ENCODE measurements around the gene TULP4. TPM values are rescaled to one million over a fixed set of nuclear protein-coding genes. Genes with fewer than 3 reads are reported as not detected.

The TULP4 gene
- total RNA-seq, 1 donor from 2014 or later, result 252 TPM

DNA sequence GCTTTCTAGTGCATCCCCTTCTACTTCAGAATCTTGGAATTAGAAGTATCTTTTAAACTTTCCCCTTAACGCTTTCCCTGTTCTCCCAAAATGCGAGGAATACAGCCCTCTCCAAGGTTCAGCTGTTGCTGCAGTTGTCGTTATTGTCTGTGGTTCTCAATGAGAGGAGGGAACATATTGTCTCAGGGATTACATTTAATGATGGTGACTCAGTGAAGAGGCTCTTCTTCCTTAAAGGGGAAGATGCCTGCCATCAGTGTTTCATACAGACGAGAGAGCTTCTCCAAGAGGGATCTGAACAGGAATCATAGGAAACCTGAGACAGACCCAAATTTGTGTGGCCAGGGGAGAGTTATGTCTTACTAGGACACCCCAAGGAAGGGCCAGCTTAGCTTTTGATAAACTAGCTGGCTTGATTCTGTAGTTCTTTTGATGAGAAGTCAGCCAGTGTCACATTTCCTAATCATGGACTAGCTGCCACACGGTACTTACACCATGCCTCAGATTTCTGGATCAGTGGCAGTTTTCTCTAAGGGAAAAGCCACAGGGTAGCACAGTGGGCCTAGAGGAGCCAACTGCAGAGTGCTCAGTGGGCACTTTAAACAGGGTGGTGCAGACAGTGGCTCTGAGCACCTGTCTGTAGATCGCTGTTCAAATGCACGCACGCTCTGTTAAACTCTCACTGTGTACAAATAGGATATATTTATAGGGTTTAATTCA is 187.9 kb downstream of the TULP4 start:
- Histone ChIP-seq H3K4me2 (no peak overlapping the region), H3K4me3 (no peak overlapping the region), H3K27me3 (no peaks in the 10 kb centered on the region), H3K9ac (no peak overlapping the region), H2AFZ (replicated peaks) (no peak overlapping the region), H3F3A (ENCODE audit: low read depth) (no peaks in the 10 kb centered on the region), H3K36me3 (no peaks in the 10 kb centered on the region), H4K20me1 (ENCODE audit: low read depth) (no peaks in the 10 kb centered on the region), H3K27ac (no peak overlapping the region), H3K9me3 (ENCODE audit: low read depth) (no peaks in the 10 kb centered on the region), H3K4me1 (peaks cover 10% of the 10 kb centered on the region), H3K79me2 (ENCODE audit: low read depth) (no peaks in the 10 kb centered on the region)
- no peaks in the 10 kb centered on the region for H3K4me1 Mint-ChIP-seq
- H3K9me3 Mint-ChIP-seq, result no peaks in the 10 kb centered on the region
- H3K27me3 Mint-ChIP-seq (ENCODE audit: insufficient read depth, low read depth), result no peaks in the 10 kb centered on the region
- TF ChIP-seq, protein P1, sequence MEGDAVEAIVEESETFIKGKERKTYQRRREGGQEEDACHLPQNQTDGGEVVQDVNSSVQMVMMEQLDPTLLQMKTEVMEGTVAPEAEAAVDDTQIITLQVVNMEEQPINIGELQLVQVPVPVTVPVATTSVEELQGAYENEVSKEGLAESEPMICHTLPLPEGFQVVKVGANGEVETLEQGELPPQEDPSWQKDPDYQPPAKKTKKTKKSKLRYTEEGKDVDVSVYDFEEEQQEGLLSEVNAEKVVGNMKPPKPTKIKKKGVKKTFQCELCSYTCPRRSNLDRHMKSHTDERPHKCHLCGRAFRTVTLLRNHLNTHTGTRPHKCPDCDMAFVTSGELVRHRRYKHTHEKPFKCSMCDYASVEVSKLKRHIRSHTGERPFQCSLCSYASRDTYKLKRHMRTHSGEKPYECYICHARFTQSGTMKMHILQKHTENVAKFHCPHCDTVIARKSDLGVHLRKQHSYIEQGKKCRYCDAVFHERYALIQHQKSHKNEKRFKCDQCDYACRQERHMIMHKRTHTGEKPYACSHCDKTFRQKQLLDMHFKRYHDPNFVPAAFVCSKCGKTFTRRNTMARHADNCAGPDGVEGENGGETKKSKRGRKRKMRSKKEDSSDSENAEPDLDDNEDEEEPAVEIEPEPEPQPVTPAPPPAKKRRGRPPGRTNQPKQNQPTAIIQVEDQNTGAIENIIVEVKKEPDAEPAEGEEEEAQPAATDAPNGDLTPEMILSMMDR (IDR thresholded peaks at IDR 0.05), result no peak
- no peak for TF ChIP-seq EZH2phosphoT487 (IDR thresholded peaks at IDR 0.05)
- no peak for TF ChIP-seq EZH2 (IDR thresholded peaks at IDR 0.05)
- no peak for DNase-seq (ENCODE audit: low spot score)
- H3K36me3 Mint-ChIP-seq, result peaks cover 28% of the 10 kb centered on the region
- H3K4me3 Mint-ChIP-seq, result no peak overlapping the region
- no peak overlapping the region for H3K27ac Mint-ChIP-seq

DNA sequence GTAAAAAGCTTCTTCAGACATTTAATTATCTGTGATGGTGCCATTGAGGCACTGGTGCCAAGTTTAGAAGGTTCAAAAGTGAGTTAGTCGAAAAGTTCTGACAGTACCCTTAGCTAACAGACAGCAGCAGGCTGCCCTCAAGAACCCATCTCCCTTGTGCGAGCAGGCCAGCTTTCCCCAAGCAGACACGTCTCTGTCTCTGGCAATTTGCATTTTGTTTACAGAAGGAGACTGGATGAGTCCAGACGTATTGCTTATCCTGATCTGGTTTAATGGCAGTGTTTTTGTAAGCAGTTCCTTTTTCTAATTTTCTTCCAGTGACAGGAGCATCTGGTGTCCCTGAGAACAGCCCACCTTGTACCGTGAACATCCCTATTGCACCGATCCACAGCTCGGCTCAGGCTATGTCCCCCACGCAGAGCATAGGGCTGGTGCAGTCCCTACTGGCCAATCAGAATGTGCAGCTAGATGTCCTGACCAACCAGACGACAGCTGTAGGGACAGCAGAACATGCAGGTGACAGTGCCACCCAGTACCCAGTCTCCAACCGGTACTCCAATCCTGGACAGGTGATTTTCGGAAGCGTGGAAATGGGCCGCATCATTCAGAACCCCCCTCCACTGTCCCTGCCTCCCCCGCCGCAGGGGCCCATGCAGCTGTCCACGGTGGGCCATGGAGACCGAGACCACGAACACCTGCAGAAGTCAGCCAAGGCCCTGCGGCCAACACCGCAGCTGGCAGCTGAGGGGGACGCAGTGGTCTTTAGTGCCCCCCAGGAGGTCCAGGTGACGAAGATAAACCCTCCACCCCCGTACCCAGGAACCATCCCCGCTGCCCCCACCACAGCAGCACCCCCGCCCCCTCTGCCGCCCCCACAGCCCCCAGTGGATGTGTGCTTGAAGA is 189.3 kb downstream of the TULP4 start:
- no peaks in the 10 kb centered on the region for H3K36me3 ChIP-seq
- no peak overlapping the region for H3K4me3 ChIP-seq
- Mint-ChIP-seq H3K36me3 (peaks cover 36% of the 10 kb centered on the region), H3K27me3 (ENCODE audit: insufficient read depth, low read depth) (no peaks in the 10 kb centered on the region), H3K27ac (no peak overlapping the region), H3K4me1 (no peaks in the 10 kb centered on the region), H3K4me3 (no peak overlapping the region), H3K9me3 (no peaks in the 10 kb centered on the region)
- H2AFZ ChIP-seq (replicated peaks), result no peak overlapping the region
- TF ChIP-seq EZH2phosphoT487 (IDR thresholded peaks at IDR 0.05), result no peak
- TF ChIP-seq, protein P1 (IDR thresholded peaks at IDR 0.05), result no peak
- no peak for TF ChIP-seq EZH2 (IDR thresholded peaks at IDR 0.05)
- H3K27me3 ChIP-seq, result no peaks in the 10 kb centered on the region
- H3K27ac ChIP-seq, result no peak overlapping the region
- H3K9ac ChIP-seq, result no peak overlapping the region
- H3K9me3 ChIP-seq (ENCODE audit: low read depth), result no peaks in the 10 kb centered on the region
- H3K79me2 ChIP-seq (ENCODE audit: low read depth), result no peaks in the 10 kb centered on the region
- no peaks in the 10 kb centered on the region for H3F3A ChIP-seq (ENCODE audit: low read depth)
- no peak for DNase-seq (ENCODE audit: low spot score)
- H3K4me1 ChIP-seq, result peaks cover 10% of the 10 kb centered on the region
- no peaks in the 10 kb centered on the region for H4K20me1 ChIP-seq (ENCODE audit: low read depth)
- H3K4me2 ChIP-seq, result no peak overlapping the region

- H3K4me2 ChIP-seq, result no peak overlapping the region
- Mint-ChIP-seq H3K27me3 (ENCODE audit: insufficient read depth, low read depth) (no peaks in the 10 kb centered on the region), H3K36me3 (peaks cover 39% of the 10 kb centered on the region), H3K4me3 (no peak overlapping the region), H3K27ac (no peak overlapping the region), H3K9me3 (no peaks in the 10 kb centered on the region), H3K4me1 (no peaks in the 10 kb centered on the region)
- no peaks in the 10 kb centered on the region for H4K20me1 ChIP-seq (ENCODE audit: low read depth)
- no peaks in the 10 kb centered on the region for H3K9me3 ChIP-seq (ENCODE audit: low read depth)
- no peak overlapping the region for H2AFZ ChIP-seq (replicated peaks)
- H3F3A ChIP-seq (ENCODE audit: low read depth), result no peaks in the 10 kb centered on the region
- no peak overlapping the region for H3K27ac ChIP-seq
- H3K36me3 ChIP-seq, result no peaks in the 10 kb centered on the region
- no peak for DNase-seq (ENCODE audit: low spot score)
- H3K4me3 ChIP-seq, result no peak overlapping the region
- H3K79me2 ChIP-seq (ENCODE audit: low read depth), result no peaks in the 10 kb centered on the region
- H3K4me1 ChIP-seq, result peaks cover 10% of the 10 kb centered on the region
- H3K27me3 ChIP-seq, result no peaks in the 10 kb centered on the region
- no peak for TF ChIP-seq EZH2phosphoT487 (IDR thresholded peaks at IDR 0.05)
- TF ChIP-seq, protein P1 (IDR thresholded peaks at IDR 0.05), result no peak
- TF ChIP-seq EZH2 (IDR thresholded peaks at IDR 0.05), result no peak
- H3K9ac ChIP-seq, result no peak overlapping the region
Measured at GRCh38 chr6:158502263-158502950, 190.1 kb downstream of the TULP4 start.

Measured in neural progenitor cell (in vitro differentiated cells).